Jurkat, Clone E6-1 (cell line): ENCODE data around the gene EPN2.

ENCODE experiments used
- DNase-seq: peaks from one replicate; pipeline ENCODE4 v3.0.0-alpha.2; 2011; ENCODE audit warnings: low read depth, low spot score
- H3K4me3 ChIP-seq: 2 replicates; pipeline ENCODE4 v1.5.1; 2011; ENCODE audit warnings: mild to moderate bottlenecking, low read length, control low read depth, moderate library complexity

EPN2 gene

DNA sequence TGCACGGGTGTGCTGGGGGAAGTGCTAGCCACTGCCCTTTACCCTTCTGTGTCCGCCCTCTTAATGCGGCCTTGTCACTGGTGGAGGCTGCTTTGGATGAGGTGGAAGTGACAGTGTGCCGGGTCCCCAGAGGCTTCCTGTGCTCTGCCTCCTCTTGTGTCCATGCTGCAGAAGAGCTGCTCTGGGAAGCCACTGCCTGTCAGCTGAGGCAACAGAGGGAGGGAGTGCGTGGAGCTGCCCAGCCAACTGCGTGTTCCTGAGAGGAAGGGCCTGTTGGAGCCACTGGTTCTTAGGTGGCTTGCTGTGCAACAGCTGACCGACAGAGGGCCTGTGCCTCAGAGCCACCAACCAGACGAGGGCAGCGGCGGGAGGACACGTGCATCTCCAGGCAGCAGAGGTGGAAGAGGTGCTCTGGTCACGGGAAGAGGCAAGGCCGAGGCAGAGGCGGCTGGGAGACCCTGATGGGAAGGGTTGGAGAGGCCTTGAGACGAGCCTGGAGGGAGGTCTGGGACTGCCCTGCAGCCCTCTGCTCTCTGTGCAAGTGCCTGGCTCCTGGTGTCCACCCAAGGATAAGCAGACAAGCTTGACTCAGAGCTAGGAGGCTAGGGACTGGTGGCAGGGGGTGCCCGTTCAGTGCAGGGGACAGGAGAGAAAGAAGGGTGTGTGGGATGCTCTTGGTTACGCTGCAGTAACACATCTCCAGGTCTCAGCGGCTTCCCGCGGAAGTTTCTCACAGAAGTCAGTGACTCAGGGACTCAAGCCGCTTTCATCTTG is 100.0 kb downstream of the EPN2 start:
- no peak overlapping the region for H3K4me3 ChIP-seq
- no peak for DNase-seq

DNA sequence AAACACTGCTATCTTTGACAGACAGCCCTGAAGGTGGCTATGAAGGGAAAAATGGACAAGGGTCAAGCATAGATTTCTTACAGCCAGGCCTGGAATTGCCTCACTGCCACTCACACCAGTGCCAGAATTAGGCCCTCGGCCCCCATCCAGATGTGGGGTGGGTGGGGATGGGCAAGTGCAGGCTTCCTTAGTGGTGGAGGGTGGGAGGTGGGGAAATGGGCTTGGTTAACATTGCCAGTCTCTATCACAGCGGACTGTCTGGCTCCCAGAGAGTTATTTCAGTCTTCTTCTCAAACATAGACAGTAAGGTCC is 100.5 kb downstream of the EPN2 start:
- no peak for DNase-seq
- H3K4me3 ChIP-seq = no peak overlapping the region

DNA sequence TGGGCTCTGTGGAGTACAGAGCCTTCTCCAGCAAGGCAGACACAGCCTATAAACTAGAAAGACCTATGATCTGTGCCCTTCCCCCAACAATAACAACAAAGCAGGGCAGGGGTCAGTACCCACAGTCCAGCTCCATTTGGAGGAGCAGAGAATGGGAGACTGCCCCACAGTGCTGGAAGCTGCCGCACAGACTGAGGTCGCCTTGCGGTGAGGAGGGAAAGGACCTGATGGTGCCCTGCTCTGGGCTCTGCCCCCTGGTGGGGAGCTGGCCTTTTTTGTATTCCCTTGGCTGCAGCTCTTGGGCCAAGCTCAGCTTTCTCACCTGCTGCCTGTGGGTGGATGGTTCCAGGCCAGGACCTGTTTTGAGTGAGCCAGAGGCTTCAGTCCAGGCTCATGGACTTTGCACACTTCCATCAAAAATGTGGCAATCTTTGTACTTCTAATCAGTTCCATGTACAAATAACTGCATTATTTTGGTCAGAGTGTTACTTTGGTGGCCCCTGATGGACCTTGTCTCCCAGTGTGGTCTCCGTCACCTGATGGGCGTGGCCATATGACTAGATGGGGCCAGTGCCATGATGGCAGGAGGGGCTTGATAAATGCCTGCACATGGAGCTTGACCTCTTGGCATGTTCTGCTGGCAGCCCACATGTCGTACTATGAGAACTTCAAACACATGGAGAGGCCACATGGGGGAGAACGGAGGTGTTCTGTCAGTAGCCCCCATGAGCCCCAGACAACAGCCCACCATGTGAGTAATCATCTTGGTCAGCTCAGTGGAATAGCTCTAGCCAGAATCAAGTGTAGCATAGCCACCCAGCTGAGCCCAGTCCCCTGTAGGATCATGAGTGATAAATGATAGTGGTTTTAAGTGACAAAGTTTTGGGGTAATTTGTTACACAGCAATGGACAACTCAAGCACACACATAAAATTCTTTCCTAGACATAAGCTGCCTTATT is 101.1 kb downstream of the EPN2 start:
- H3K4me3 ChIP-seq = no peak overlapping the region
- peak; percentile 53 for DNase-seq

DNA sequence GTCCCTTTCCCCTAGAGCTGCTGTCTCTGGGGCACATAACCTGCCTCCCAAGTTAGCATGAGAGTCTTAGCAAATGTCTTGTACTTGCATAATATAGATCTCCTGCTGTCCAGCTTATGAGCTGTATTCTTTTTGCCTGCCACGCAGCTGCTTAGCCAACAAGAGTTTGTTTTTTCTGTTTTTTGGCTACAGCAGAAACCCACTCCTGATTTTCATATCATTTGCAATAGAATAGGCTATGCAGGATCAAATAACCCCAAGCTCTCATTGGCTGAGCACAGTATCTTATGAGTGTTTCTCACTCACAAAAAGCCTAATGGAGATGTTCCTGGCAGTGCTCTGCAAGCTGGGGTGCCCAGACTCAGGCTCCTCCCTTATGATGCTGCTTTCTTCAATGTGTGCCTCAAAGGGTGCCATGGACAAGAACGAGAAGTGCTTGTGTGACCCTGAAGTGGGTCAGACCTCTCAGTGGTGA is 102.2 kb downstream of the EPN2 start:
- no peak for DNase-seq
- no peak overlapping the region for H3K4me3 ChIP-seq

DNA sequence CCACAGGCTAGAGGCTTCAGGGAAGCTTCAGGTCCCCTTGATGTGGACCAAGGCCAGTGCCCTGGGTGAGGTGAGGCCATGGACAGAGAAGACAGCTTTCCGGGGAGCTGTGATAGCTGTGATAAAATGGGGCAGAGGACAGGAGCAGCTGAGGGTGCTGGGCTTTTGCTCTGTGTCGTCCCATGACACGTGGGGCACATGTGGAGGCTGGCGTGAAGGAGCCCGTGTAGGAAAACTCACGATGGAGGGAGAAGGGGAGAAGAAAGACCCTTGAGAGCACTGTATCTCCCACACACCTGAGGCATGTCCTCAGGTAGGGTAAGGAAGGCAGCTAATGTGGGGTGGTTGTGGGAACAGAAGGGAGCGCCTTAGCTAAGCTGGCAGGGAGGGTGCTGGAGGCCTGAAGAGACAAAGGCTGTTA is 104.1 kb downstream of the EPN2 start:
- H3K4me3 ChIP-seq = no peak overlapping the region
- no peak for DNase-seq

DNA sequence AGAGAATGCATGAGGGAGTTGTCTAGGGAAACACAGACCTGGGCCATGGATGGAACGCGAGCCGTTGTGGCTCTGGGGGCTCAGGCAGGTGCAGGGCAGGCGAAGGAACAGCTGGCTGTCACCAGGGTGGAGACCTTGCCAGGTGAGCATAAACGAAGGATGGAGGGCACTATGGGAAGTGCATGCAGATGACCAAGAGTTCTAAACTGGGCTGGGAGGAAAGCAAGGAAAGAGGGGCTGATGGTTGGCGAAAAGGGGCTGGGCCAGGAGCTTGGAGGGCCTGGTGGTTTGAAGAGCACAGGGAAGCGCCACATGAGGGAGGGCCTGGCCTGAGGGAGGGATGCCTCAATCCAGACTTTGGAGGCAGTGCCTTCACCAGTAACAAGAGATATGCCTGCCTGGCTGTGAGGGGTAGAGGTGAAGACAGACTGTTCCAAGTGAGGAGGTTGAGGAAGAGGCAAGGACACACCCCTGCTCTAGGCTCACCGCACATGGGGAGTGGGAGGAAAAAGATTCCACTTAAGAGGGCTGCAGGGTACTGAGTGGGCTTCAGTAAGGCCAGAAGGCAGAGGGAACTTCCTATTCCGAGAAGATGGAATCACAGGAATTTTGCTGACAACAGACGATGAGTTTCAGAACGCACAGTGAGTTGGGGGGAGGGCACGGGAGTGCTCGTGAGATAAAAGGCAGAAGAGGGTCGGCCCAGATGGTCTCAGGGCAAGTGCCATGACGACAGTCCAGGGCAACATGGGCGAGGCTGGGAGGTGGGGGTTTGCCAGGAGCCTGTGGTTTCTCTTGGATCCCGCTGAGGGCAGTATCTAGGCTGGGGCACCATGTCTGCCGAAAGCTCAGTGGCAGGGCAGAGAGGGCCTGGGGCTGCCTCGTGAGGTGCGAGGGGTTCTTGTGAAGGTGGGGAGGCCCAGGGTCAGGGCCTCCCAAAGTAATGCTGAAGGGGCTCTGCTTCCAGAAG is 104.8 kb downstream of the EPN2 start:
- no peak overlapping the region for H3K4me3 ChIP-seq
- DNase-seq = no peak

DNA sequence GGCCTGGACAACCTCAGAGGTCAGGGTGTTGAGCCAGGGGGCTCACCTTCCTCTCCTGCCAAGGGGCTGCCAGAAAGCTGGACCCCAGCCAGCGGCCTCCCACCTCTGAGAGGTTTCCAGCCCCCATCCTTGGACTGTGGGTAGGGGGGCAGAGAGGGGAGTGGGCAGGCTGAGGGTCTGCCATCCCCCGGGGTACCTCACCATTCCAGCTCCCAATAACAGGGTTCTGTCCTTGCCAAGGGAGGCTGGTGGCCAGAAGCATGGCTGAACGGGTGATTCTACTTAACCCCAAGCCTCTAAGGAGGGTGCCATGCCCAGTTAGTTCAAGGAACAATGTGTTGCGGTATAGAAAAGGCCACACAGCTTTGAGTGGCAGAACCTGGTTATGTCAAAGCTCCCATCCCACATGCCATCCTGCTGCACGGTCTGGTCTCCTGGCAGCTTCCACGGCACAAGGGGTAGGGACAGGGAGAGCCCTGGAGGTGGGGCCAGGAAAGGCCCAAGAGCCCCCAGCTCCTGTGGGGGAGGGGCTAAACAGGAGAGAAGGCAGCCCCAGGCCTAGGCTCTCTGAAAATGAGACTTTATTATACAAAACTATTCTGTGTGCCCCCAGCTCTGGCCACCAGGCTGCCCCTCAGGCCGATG is 105.6 kb downstream of the EPN2 start:
- DNase-seq = no peak
- no peak overlapping the region for H3K4me3 ChIP-seq

DNA sequence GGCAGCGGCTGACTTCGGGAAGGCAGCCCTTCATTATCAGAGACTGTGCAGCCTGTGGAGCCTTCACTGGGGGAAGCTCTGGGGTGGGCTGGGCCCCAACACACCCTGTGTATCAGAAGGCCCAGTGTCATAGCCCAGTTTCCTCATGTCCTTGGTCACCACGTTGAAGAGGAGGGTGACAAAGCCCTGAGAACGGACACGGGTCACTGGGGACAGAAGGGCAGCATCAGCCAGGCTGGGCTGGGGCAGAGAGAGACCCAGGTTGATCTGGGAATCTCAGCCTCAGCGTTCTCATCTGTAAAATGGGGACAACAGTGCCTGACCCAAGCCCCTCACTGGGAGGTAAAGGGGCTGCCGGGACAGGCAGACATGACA is 106.1 kb downstream of the EPN2 start:
- H3K4me3 ChIP-seq = no peak overlapping the region
- DNase-seq = no peak

DNA sequence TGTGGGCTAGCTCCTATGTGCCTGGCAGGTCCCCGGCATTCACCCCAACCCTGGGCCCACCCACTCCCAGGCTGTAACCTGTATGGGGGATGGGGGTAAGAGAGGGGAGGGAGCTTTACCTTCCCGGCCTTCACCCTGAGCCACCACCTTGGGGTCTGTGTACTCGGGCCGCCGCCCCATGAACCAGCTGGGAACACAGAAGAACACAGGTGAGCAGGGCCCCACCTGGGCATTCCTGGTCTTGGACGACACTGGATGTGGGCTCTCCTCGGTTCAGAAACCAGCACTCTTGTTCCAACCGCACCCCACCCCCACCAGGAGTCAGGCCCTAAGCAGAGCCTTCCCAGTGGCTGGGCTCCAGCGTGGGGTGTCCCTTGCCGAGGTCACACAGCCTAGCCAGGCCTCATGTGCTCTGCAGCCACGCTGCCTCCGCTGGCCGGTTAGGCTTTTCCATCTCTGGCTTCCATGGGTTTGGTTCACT is 106.5 kb downstream of the EPN2 start:
- H3K4me3 ChIP-seq = no peak overlapping the region
- DNase-seq = no peak

DNA sequence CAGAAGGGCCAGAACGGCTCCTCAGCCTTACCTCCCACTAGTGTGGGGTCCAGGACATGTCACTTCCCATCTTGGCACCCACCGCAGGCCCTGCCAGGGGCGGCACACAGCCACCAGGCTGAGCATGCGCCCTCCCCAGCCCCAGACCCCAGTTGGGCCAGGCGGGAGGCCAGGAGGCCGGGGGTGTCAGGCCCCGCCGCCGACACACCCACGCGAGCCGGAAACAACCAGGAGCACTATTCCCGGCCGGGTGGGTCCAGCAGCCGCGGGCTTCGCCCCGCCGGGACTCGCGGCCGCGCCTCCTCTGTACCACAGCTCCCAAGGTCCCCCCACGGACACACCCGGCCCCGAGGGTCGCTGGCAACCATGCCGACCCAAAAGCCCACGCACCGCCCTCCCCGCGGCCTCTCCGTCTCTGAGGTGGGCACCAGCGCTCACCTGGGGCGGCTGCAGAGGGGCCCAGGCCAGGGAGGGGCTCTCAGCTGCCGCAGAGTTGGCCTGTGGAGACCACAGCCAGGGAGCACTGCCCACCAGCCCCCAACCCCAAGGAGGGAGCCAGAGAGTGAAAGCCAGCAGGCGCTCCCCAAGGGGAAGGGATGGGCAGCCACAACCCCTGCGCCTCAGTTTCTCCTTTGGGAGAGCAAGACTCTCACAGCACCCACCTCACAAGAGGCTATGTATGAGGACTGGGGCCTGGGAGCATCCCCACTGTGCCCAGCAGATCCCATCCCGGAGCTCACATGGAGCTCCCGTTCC is 107.3 kb downstream of the EPN2 start:
- DNase-seq = no peak
- H3K4me3 ChIP-seq = no peak overlapping the region

DNA sequence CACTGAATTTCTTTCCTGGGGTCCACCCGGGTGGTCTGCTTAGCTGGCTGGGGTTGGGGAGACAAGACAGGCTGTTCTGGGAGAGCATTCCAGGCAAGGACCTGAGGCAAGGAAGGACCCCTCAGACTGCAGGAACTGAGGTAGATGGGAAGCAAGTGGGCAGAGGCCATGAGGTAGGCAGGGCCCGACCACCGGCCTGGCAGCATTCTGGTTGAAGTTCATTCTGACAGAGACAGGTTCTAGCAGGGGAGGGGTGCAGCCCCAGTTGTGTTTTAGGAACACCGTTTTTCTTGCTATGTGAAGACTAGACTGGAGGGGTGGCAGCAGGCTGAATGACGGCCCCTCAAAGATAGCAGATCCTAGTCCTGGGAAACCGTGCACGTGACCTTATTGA is 107.9 kb downstream of the EPN2 start:
- no peak overlapping the region for H3K4me3 ChIP-seq
- DNase-seq = no peak

DNA sequence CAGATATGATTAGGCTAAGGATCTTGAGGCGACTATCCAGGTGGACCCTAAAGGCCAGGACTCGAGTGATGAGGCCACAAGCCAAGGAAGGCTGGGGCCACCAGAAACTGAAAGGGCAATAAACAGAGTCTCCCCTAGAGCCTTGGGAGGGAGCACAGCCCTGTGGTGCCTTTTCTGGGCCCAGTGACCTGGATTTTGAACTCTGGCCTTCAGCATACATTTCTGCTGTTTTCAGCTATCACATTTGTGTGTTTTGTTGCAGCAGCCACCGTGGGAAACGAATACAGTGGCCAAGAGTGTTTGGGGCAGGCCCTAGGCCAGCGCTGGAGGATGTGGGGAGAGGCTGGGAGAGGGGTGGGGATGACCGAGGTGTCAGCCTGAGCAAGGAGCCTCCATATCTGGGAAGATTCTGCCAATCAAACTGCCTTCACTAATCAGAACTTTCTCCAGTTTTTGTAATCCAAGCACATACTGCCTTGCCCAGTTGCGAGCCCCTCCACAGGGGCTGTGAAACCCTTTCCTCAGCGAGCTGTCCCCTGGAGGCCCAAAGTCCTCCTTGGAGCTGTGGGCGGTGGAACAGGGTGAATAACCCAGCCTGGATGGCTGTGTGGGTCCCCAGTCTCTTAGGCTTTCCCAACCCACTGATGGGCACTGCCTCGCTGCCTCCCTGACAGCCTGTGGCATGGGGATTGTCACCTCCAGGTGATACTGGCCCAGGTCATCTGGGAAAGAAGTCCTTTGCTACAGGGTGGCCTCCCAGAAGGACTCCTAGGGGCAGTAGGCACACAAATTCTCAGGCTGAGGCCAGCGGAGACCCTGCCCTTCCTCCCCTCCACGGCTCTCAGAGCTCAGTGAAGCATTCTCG is 108.6 kb downstream of the EPN2 start:
- DNase-seq = no peak
- no peak overlapping the region for H3K4me3 ChIP-seq

DNA sequence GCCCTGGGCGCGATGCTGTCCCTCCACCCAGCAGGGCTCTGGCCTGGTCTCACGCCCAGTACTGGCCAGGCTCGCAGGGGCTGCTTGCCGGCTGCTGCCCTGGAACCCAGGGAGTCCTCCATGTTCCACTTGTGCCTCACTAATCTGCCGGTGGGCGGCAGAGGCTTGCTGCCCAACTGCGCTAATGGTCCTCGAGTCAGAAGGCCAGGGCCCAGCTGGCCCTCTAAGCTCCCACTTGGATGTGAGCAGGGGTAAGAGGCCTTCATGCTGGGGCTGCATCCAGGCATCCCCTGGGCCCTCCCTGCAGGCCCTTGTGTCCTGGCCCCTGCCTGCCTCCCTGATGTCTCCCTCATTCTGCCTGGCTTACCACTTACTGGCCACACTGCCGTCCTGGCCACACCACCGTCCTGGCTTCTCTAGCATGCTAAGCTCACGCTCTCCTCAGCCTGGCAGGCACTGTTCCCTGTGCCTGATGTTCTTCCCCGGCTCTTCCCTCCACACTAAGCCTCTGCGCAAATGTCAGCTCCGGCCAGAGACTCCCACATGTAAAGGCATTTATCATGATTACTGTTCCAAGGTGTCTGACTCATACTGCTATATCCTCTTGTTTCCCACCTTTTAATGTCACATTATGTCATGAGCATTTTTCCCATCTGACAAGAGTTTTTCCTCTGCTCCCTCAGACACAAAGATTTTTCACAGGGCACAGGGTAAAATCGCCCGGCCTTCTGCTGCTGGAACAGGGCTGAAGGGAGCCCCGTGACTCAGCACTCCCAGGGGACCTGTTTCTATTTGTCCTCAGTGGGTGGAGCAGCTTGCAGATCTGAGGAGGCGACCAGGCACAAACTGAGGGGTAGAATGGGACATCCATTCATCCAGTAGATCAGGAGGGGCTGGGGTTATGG is 109.4 kb downstream of the EPN2 start:
- no peak overlapping the region for H3K4me3 ChIP-seq
- no peak for DNase-seq

DNA sequence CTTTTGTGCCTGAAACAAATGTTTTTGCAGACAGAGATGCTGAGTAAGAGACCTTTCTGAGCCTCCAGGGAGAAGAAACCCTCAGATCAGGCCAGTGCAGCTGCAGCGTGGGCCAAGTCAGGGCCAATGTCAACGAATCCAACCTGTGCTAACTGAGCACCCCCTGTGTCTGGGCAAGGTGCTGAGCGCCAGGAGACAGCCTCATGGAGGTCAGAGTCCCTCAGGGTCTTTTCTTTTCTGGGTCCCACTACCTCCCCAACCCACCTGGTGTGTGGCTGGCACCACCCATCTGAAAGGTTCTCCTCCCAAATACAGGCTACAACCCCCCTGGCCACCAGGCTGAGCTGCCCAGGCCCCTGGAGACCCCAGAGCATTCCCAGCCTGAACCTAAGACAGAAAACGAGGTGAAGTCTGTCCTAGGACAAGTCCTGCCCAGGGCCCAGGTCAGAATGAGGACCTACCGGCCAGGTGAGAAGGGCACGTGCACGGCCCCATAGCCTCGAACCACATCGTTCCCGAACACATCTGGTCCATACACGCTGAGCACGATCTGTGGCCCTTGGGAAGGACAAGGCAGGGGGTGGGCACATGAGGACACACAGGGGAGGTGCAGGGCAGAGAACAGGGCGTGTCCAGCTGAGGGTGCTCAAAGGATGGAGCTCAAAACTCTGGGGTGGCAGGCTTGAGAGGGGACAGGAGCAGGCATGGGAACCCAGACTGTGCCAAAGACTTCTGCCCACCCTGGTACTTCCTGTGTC is 110.3 kb downstream of the EPN2 start:
- no peak overlapping the region for H3K4me3 ChIP-seq
- DNase-seq = no peak

DNA sequence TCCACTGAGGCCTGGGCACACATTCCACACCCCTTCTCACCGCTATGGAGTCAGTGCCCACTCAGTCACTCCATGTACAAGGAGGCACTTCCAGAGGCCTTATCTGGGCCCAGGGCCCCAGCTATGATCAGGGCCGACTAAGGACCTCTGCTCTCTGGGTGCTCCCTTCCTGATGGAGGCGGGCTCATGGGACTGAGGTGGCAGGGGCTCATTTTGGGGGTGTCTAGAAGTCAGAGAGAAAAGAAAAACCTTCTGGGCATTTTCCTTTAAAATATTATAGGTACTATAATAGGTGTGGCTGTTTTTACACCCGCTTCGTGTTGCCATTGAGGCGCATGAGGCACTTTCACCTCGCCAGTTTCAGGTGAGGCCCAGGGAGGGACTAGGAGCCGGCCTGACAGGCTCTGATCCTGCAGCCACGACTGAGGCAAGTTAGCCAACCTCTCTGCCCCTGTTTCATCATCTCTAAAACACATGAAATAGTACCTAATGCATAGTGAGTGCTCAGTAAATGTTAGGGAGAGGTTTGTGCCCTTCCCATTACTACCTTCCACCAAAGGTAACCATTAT is 111.0 kb downstream of the EPN2 start:
- no peak overlapping the region for H3K4me3 ChIP-seq
- no peak for DNase-seq
